Measurements from ENCODE around the gene MYBPC2. TPM values are rescaled to one million over a fixed set of nuclear protein-coding genes. Genes with fewer than 3 reads are reported as not detected.

MYBPC2 gene
- total RNA-seq, 4 donors from 2014 or later = 0.21 TPM; not detected in 3

GRCh38 chr19:50419580-50420035 is 13.1 kb upstream of the MYBPC2 start:
- peaks cover 0 to 59% of the 10 kb centered on the region in 2 donors for H3K27me3 ChIP-seq
- peak overlapping the region in 2 of 4 donors; percentile 31 to 38 for H3K4me3 ChIP-seq
- H3K27ac ChIP-seq = peak overlapping the region in 1 of 4 donors; percentile 50
- 25 to 30% methylated on average over 8 of the region's 8 CpGs for WGBS, 2 donors
- DNase-seq (ENCODE audit: low spot score in 2 of 2) = no peak
- peaks cover 0 to 45% (median 7%) of the 10 kb centered on the region in 4 donors for H3K4me1 ChIP-seq
- no peaks in the 10 kb centered on the region for H3K36me3 ChIP-seq
- H3K9me3 ChIP-seq = no peaks in the 10 kb centered on the region
- TF ChIP-seq POLR2A (IDR thresholded peaks at IDR 0.05) = no peak
- TF ChIP-seq EP300 (IDR thresholded peaks at IDR 0.05) = no peak
- TF ChIP-seq CTCF (IDR thresholded peaks at IDR 0.05) = no peak

- H3K27ac ChIP-seq = no peak overlapping the region
Observed at GRCh38 chr19:50420127-50420526, 12.6 kb upstream of the MYBPC2 start.

GRCh38 chr19:50420808-50421207 is 11.9 kb upstream of the MYBPC2 start:
- Histone ChIP-seq H3K4me1 (peaks cover 0 to 37% (median 7%) of the 10 kb centered on the region in 4 donors), H3K9me3 (no peaks in the 10 kb centered on the region), H3K4me3 (no peak overlapping the region), H3K27ac (no peak overlapping the region), H3K27me3 (peaks cover 0 to 59% of the 10 kb centered on the region in 2 donors), H3K36me3 (no peaks in the 10 kb centered on the region)
- TF ChIP-seq CTCF (IDR thresholded peaks at IDR 0.05) = no peak
- no peak for DNase-seq (ENCODE audit: low spot score in 2 of 2)
- WGBS, 2 donors = 84% methylated on average over 3 of the region's 3 CpGs

More at GRCh38 chr19:50420127-50420526, 12.6 kb upstream of the MYBPC2 start:
- H3K27me3 ChIP-seq = peaks cover 0 to 59% of the 10 kb centered on the region in 2 donors
- TF ChIP-seq EP300 (IDR thresholded peaks at IDR 0.05) = no peak
- TF ChIP-seq CTCF (IDR thresholded peaks at IDR 0.05) = no peak
- no peak for TF ChIP-seq POLR2A (IDR thresholded peaks at IDR 0.05)
- WGBS, 2 donors = 38 to 50% methylated on average over 3 of the region's 3 CpGs
- no peaks in the 10 kb centered on the region for H3K9me3 ChIP-seq
- peaks cover 0 to 42% (median 7%) of the 10 kb centered on the region in 4 donors for H3K4me1 ChIP-seq
- no peak for DNase-seq (ENCODE audit: low spot score in 2 of 2)
- no peaks in the 10 kb centered on the region for H3K36me3 ChIP-seq
- peak overlapping the region in 1 of 4 donors; percentile 38 for H3K4me3 ChIP-seq

GRCh38 chr19:50422397-50423278 is 10.1 kb upstream of the MYBPC2 start:
- 71 to 74% methylated on average over 18 of the region's 18 CpGs for WGBS, 2 donors
- TF ChIP-seq CTCF (IDR thresholded peaks at IDR 0.05) = no peak
- no peak for TF ChIP-seq EP300 (IDR thresholded peaks at IDR 0.05)
- no peak for TF ChIP-seq POLR2A (IDR thresholded peaks at IDR 0.05)
- peaks cover 0 to 53% of the 10 kb centered on the region in 2 donors for H3K27me3 ChIP-seq

More at GRCh38 chr19:50422397-50423278, 10.1 kb upstream of the MYBPC2 start:
- H3K4me1 ChIP-seq = peaks cover 0 to 20% (median 0%) of the 10 kb centered on the region in 4 donors
- no peaks in the 10 kb centered on the region for H3K36me3 ChIP-seq
- H3K9me3 ChIP-seq = no peaks in the 10 kb centered on the region
- no peak overlapping the region for H3K4me3 ChIP-seq
- no peak overlapping the region for H3K27ac ChIP-seq
- DNase-seq (ENCODE audit: low spot score in 2 of 2) = no peak

Data from tibial nerve (tissue), 4 donors.